Activated CD4-positive, alpha-beta T cell treated with anti-CD3 and anti-CD28 coated beads, Interleukin-2, amount 10 ng/mL, durations not matched to agents 7 days and 5 days (primary cell): Measurements from ENCODE around the gene HIVEP1. TPM values are rescaled to one million over a fixed set of nuclear protein-coding genes. Genes with fewer than 3 reads are reported as not detected.
"Not testable (repeated sequence)": the region's sequence is repeated elsewhere in the genome, so short reads cannot be mapped to it uniquely, and the experiment has no call there.

Source experiments
- CTCF ChIA-PET: fragments of 350-600 bp; sonication (Branson Sonifier 250); formaldehyde crosslinking; loops from one replicate; lab custom pipeline; 2021; ENCODE audit warnings: antibody characterized with exemption; lab: Charles Lee
- POLR2A ChIA-PET: fragments of 350-600 bp; sonication (Branson Sonifier 250); formaldehyde crosslinking; loops from one replicate; lab custom pipeline; 2021; ENCODE audit warnings: antibody characterized with exemption; lab: Charles Lee
- DNase-seq: peaks from one replicate; pipeline ENCODE4 v3.0.0-alpha.2; 2020
- H3K27ac Mint-ChIP-seq: one replicate; pipeline ENCODE4 v1.8.0; 2021; ENCODE audit warnings: mild to moderate bottlenecking, moderate library complexity, mixed read lengths
- H3K27me3 Mint-ChIP-seq: one replicate; pipeline ENCODE4 v1.8.0; 2021; ENCODE audit warnings: mixed read lengths
- H3K36me3 Mint-ChIP-seq: one replicate; pipeline ENCODE4 v1.8.0; 2021; ENCODE audit warnings: low read depth, mixed read lengths
- H3K4me1 Mint-ChIP-seq: one replicate; pipeline ENCODE4 v1.8.0; 2021; ENCODE audit warnings: mixed read lengths
- H3K4me3 Mint-ChIP-seq: one replicate; pipeline ENCODE4 v1.8.0; 2021; ENCODE audit warnings: mild to moderate bottlenecking, moderate library complexity, mixed read lengths
- H3K9me3 Mint-ChIP-seq: one replicate; pipeline ENCODE4 v1.8.0; 2021; ENCODE audit warnings: mixed read lengths
- total RNA-seq, 2 experiments: library from RNA; stranded (reverse); gene quantifications; one replicate each; pipeline ENCODE4 v1.2.3, GENCODE V29; 2021

The HIVEP1 gene
- total RNA-seq, 2 experiments from 2014 or later = 24.2 to 33.0 TPM

DNA sequence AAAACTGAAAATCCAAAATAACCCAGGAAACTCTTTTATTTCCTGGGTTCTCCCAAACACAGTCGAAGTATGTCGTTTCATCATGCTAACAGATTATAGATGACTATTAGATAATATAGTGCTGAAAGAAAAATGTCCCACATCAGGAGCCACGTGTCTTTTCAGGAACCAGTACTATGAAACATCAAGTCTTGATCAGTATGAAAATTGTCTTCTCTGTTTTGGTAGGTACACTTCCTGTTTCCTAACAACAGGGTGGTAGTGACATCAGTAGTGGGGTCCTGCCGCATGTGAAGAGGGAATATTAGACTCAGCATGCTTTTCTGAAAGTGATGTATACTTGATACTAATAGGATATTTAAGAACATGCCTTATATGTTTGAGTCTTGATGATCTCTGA, 136.7 kb downstream of the HIVEP1 start:
- POLR2A ChIA-PET = no interaction called here
- Mint-ChIP-seq H3K27ac (no peak overlapping the region), H3K4me1 (peaks cover 14% of the 10 kb centered on the region), H3K4me3 (no peak overlapping the region), H3K27me3 (no peaks in the 10 kb centered on the region), H3K9me3 (peaks cover 2% of the 10 kb centered on the region), H3K36me3 (peaks cover 3% of the 10 kb centered on the region)
- no peak for DNase-seq
- CTCF ChIA-PET = no interaction called here

DNA sequence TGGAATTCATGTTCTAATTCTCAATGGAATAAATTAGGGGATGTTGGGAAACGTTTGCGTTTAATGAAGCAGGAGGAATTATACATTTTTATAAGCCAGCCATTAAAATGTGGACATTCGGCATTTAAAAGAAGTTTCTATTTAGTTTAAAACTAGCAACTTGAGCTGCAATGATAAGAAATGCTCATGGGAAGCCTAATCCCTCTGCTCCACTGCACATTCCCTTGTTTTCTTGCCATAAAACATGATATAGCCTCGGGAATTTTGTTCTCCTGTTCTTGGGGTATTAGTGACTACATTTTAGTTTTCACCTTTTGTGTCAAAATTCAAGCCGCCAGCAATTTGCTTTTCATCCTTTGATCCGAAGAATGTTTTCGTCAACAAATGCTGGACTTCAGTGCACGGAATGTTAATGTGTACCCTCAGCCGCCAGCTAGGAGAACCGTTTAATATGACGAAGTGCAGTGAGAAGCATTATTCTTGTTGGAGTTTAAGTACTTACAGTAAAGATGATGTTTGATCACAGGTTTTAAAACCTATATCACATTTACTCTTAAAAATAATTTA, 137.9 kb downstream of the HIVEP1 start:
- Mint-ChIP-seq H3K27ac (no peak overlapping the region), H3K4me3 (no peak overlapping the region), H3K4me1 (peaks cover 14% of the 10 kb centered on the region), H3K9me3 (no peaks in the 10 kb centered on the region), H3K27me3 (no peaks in the 10 kb centered on the region), H3K36me3 (peaks cover 3% of the 10 kb centered on the region)
- CTCF ChIA-PET = no interaction called here
- POLR2A ChIA-PET = no interaction called here
- no peak for DNase-seq

DNA sequence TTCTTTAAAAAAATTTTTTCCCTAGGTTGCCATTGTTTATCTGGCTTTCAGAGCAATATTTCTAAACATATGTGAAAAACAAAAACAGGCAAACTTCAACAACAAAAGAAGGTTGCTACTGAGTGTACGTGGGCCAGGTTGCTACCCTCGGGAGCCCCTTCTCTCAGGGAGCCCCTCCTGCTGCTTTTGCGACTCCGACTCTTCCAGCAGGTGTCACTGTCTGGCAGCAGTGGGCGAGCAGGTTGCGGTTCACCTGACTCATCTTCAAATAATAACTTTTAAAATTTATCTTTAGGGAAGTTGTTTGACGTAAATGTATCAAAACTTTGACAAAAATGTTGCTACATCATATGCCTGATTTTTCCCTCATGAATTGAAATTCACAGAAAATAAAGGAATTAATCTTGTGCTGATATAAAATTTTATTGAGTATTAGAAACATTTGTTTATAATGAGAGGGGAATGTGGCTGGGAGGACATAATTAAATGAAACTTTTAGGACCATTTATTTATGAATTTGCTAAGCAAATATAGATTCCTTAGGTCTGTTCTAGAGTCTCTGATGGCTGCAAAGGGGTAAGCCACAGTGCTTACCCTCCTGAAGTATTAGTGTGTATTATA, 138.8 kb downstream of the HIVEP1 start:
- no peak overlapping the region for H3K27ac Mint-ChIP-seq
- no peaks in the 10 kb centered on the region for H3K27me3 Mint-ChIP-seq
- POLR2A ChIA-PET = no interaction called here
- CTCF ChIA-PET = no interaction called here
- no peaks in the 10 kb centered on the region for H3K9me3 Mint-ChIP-seq
- peaks cover 14% of the 10 kb centered on the region for H3K4me1 Mint-ChIP-seq
- DNase-seq = peak; percentile 47
- H3K36me3 Mint-ChIP-seq = peaks cover 3% of the 10 kb centered on the region
- H3K4me3 Mint-ChIP-seq = no peak overlapping the region

DNA sequence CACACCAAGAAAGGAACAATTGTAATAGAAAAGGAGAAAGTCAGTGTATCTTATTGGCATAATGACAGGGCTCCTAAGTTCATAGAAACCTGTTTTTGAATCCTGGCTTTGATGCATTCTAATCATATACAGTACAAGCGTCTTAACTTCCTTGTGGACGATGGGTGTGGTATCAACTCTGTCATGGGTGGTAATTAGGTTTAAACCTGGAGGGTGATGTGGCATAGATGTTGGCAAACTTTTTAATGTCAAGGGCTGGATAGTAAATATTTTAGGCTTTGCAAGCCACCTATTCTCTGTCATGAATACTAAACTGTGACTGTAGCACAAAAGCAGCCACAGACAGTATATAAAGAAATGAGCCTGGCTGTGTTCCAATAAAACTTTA, 139.3 kb downstream of the HIVEP1 start:
- CTCF ChIA-PET = no interaction called here

DNA sequence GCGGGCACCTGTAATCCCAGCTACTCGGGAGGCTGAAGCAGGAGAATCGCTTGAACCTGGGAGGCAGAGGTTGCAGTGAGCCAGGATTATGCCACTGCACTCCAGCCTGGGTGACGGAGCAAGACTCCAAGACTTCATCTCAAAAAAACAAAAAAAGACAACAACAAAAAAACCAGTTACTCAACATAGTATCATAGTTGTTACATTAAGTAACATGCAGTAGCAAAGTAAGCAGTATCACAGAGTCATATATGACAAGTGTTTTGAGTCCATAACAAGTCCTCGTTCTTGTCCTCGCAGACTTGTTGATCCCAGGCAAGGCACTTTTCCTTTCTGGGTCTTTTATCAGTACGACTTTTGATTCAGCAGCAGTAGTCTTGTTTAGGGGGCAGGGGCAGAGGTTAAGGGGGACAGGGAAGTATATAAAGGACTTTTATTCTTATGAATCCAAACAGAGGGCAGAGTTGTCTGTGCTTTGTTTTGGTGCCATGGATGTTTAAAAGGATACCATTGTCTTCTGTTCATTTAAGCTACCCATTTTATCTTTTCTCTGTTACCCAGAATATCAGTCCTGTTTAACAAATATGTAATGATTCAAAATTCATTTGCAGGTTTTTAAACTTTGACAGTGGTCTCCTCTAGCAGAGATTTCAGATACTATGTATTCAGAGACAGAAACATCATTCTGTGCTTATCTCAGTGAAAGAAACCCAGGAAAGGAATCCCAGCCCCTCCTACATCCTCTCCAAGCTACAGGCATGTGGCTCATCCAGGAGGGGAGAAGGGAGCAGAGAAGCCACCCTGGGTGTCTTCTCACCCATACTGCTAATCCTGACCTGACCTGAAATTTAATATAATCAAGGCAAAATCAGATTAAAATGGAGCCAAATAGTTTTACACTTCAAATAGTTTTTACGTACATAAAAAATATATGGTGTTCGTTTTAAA, 140.2 kb downstream of the HIVEP1 start:
- CTCF ChIA-PET = interaction anchor here (1.7 kb wide), 1 partner anchor 89 kb away, joined by 3 read pairs; no protein-coding TSS in a partner anchor
- Mint-ChIP-seq H3K36me3 (peaks cover 5% of the 10 kb centered on the region), H3K27me3 (no peaks in the 10 kb centered on the region), H3K4me1 (peaks cover 22% of the 10 kb centered on the region), H3K4me3 (no peak overlapping the region), H3K9me3 (no peaks in the 10 kb centered on the region), H3K27ac (no peak overlapping the region)
- DNase-seq = no peak
- POLR2A ChIA-PET = no interaction called here

More for the DNA sequence above, 139.3 kb downstream of the HIVEP1 start:
- Mint-ChIP-seq H3K9me3 (no peaks in the 10 kb centered on the region), H3K4me3 (no peak overlapping the region), H3K4me1 (peaks cover 14% of the 10 kb centered on the region), H3K36me3 (peaks cover 3% of the 10 kb centered on the region), H3K27ac (no peak overlapping the region), H3K27me3 (no peaks in the 10 kb centered on the region)
- no peak for DNase-seq
- POLR2A ChIA-PET = no interaction called here

DNA sequence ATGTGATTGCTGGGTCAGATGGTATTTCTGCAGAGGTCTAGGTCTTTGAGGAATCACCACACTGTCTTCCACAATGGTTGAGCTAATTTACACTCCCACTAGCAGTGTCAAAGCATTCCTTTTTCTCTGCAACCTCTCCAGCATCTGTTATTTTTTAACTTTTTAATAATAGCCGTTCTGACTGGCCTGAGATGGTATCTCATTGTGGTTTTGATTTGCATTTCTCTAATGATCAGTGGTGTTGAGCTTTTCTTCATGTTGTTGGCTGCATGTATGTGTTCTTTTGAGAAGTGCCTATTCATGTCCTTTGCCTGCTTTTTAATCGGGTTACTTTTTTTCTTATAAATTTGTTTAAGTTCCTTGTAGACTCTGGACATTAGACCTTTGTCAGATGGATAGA, 143.7 kb downstream of the HIVEP1 start:
- H3K27ac Mint-ChIP-seq, H3K9me3 Mint-ChIP-seq, H3K4me3 Mint-ChIP-seq, DNase-seq, POLR2A ChIA-PET, H3K27me3 Mint-ChIP-seq: not testable (repeated sequence)
- Mint-ChIP-seq H3K4me1 (peaks cover 16% of the 10 kb centered on the region), H3K36me3 (peaks cover 16% of the 10 kb centered on the region)
- CTCF ChIA-PET = interaction anchor here (0.6 kb wide), 1 partner anchor 124 kb away, joined by 3 read pairs; no protein-coding TSS in a partner anchor

DNA sequence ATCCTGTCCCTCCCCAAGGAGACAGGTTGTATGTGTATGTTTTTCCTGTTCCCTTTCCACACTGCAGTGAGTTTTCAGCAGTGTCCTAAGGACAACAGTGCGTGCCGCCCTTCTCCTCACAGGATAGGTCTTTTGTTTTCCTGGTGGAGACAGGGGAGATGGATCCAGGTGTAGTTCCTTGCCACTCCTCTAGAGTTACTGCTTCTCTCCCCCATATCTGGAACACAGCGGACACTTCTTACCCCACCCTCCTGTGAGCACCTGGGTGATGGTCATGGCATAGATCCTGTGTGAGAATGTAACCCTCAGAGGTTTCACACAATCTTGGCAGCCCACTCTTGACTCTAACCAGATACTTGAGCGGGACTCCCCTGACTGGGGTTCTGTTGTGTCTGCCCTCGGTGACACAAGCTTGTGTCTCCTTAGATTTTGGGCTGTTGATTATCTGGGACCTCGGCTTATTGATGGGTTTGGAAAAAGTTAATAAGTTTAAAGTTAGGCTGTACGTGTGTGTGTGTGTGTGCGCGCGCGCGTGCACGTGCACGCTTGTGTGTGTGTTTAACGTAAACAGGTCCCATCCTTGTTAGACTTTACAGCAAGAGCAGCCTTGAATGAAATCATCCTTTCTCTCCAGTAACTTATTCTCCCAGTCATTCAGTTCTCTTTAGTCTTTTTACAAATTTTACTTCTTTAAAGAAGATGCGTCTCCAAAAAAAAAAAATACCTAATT, 146.7 kb downstream of the HIVEP1 start:
- Mint-ChIP-seq H3K27ac (no peak overlapping the region), H3K4me1 (peaks cover 36% of the 10 kb centered on the region), H3K9me3 (no peaks in the 10 kb centered on the region), H3K4me3 (no peak overlapping the region), H3K36me3 (peaks cover 33% of the 10 kb centered on the region), H3K27me3 (no peaks in the 10 kb centered on the region)
- DNase-seq = no peak
- CTCF ChIA-PET = interaction anchor here (1.2 kb wide), 1 partner anchor 504 kb away, joined by 3 read pairs; no protein-coding TSS in a partner anchor
- POLR2A ChIA-PET = no interaction called here

DNA sequence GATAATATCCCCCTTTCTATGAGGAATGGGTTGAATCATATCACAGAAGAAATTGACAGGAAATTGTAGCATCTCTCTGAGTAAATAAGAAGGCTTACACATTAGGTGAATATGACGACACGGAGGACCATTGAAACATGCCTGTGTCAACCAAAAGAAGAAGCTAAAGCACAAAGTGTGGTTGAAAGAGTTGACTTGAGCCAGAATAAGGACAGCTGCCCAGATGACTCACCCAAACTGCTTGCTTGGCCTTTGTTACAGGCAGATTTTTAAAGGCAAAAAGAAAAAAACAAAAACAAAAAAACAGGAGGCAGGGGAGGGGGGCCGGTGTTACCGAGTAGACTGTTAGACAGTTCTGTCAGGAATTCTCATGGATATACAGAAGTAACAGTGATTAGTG, 148.2 kb downstream of the HIVEP1 start:
- DNase-seq = no peak
- ChIA-PET POLR2A (interaction anchor here (0.6 kb wide), 1 partner anchor 111 kb away, joined by 3 read pairs; no protein-coding TSS in a partner anchor), CTCF (interaction anchor here (1.2 kb wide), 1 partner anchor 505 kb away, joined by 3 read pairs; no protein-coding TSS in a partner anchor)
- H3K4me1 Mint-ChIP-seq = peaks cover 37% of the 10 kb centered on the region
- no peak overlapping the region for H3K27ac Mint-ChIP-seq
- no peaks in the 10 kb centered on the region for H3K27me3 Mint-ChIP-seq
- H3K4me3 Mint-ChIP-seq = no peak overlapping the region
- H3K9me3 Mint-ChIP-seq = no peaks in the 10 kb centered on the region
- peaks cover 43% of the 10 kb centered on the region for H3K36me3 Mint-ChIP-seq

DNA sequence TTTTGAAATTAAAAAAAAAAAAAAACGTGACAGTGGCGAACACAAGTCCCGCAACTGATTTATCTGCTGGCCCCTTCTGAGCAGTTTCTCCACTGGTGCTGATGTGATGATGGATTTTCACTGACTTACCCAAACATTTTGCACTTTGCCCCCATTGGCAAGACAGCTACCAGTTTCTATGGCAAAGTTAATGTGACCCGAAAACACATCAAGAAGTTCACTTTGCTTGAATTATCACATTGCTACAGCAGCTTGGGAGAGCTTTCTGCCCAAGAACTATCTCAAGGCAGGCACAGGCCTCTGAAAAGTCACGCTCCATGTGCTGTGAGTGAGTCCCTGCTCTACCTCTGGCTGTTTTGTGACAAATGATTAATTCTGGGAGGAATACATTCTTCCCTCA, 150.1 kb downstream of the HIVEP1 start:
- no peak for DNase-seq
- H3K9me3 Mint-ChIP-seq = no peaks in the 10 kb centered on the region
- POLR2A ChIA-PET = no interaction called here
- no peak overlapping the region for H3K27ac Mint-ChIP-seq
- H3K4me1 Mint-ChIP-seq = peaks cover 29% of the 10 kb centered on the region
- H3K27me3 Mint-ChIP-seq = no peaks in the 10 kb centered on the region
- peaks cover 39% of the 10 kb centered on the region for H3K36me3 Mint-ChIP-seq
- CTCF ChIA-PET = interaction anchor here (1.3 kb wide), 1 partner anchor 23 kb away, joined by 3 read pairs; no protein-coding TSS in a partner anchor
- H3K4me3 Mint-ChIP-seq = no peak overlapping the region

DNA sequence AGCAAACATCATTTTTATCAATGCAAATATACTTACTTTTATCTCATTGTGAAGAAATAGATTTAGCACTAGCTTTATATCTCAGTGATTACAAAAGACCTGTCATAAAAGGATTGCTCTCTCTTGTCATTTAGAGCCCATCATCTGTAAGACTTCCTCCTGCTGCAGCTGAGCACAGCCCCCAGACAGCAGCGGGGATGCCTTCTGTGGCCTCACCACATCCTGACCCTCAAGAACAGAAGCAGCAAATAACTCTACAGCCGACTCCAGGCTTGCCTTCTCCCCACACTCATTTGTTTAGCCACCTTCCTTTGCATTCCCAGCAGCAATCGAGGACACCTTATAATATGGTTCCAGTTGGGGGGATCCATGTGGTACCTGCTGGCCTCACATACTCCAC, 151.0 kb downstream of the HIVEP1 start:
- no peaks in the 10 kb centered on the region for H3K27me3 Mint-ChIP-seq
- H3K9me3 Mint-ChIP-seq = no peaks in the 10 kb centered on the region
- H3K36me3 Mint-ChIP-seq = peaks cover 34% of the 10 kb centered on the region
- peak overlapping the region; percentile 16 for H3K27ac Mint-ChIP-seq
- POLR2A ChIA-PET = interaction anchor here (0.6 kb wide), 1 partner anchor 614 kb away, joined by 4 read pairs; no protein-coding TSS in a partner anchor
- H3K4me3 Mint-ChIP-seq = no peak overlapping the region
- CTCF ChIA-PET = no interaction called here
- peak; percentile 77 for DNase-seq
- peaks cover 25% of the 10 kb centered on the region for H3K4me1 Mint-ChIP-seq

DNA sequence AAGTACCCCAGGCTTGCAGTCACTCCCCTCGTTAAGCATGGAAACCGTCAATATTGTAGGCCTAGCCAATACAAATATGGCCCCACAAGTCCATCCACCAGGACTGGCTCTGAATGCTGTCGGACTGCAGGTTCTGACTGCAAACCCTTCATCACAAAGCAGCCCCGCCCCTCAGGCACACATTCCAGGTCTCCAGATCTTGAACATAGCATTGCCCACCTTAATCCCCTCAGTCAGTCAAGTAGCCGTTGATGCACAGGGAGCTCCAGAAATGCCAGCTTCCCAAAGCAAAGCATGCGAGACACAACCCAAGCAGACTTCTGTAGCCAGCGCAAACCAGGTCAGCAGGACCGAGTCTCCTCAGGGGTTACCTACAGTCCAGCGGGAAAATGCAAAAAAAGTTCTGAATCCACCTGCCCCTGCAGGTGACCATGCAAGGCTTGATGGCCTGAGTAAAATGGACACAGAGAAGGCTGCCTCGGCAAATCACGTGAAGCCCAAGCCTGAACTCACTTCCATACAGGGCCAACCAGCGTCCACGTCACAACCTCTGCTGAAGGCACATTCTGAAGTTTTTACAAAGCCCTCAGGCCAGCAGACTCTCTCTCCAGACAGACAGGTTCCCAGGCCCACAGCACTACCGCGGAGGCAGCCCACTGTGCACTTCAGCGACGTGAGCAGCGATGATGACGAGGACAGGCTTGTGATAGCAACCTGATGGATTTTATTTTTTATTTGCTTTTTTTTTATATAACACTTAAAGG, 151.8 kb downstream of the HIVEP1 start:
- no peak for DNase-seq
- no peaks in the 10 kb centered on the region for H3K9me3 Mint-ChIP-seq
- H3K27ac Mint-ChIP-seq = peak overlapping the region; percentile 66
- H3K27me3 Mint-ChIP-seq = no peaks in the 10 kb centered on the region
- no peak overlapping the region for H3K4me3 Mint-ChIP-seq
- H3K36me3 Mint-ChIP-seq = peaks cover 28% of the 10 kb centered on the region
- peaks cover 25% of the 10 kb centered on the region for H3K4me1 Mint-ChIP-seq
- CTCF ChIA-PET = no interaction called here
- POLR2A ChIA-PET = no interaction called here

DNA sequence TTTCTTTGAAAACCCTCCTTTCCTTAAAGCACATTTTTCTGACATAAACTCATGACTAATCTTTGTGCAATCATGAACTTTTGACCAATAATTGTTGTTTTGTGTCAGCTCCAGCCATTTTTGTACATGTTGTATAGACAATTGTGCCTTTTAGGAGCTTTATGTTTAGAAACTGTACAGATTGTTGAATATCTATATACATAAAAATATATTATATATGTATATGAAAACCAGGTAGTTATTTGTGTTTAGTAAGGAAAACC, 152.3 kb downstream of the HIVEP1 start:
- Mint-ChIP-seq H3K4me3 (no peak overlapping the region), H3K4me1 (peaks cover 28% of the 10 kb centered on the region), H3K27ac (no peak overlapping the region), H3K27me3 (no peaks in the 10 kb centered on the region), H3K9me3 (no peaks in the 10 kb centered on the region), H3K36me3 (peaks cover 28% of the 10 kb centered on the region)
- no peak for DNase-seq
- CTCF ChIA-PET = no interaction called here
- POLR2A ChIA-PET = no interaction called here
